ENCODE results near the gene CLTCL1.

Gene CLTCL1

DNA sequence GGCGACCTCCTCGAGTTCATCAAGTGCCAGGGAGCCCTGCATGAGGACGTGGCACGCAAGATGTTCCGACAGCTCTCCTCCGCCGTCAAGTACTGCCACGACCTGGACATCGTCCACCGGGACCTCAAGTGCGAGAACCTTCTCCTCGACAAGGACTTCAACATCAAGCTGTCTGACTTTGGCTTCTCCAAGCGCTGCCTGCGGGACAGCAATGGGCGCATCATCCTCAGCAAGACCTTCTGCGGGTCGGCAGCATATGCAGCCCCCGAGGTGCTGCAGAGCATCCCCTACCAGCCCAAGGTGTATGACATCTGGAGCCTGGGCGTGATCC lies 159.9 kb downstream of the CLTCL1 start:
- no peak for TF ChIP-seq CTCF (conservative IDR thresholded peaks at IDR 0.05)
- no peak overlapping the region for H3K27ac ChIP-seq

DNA sequence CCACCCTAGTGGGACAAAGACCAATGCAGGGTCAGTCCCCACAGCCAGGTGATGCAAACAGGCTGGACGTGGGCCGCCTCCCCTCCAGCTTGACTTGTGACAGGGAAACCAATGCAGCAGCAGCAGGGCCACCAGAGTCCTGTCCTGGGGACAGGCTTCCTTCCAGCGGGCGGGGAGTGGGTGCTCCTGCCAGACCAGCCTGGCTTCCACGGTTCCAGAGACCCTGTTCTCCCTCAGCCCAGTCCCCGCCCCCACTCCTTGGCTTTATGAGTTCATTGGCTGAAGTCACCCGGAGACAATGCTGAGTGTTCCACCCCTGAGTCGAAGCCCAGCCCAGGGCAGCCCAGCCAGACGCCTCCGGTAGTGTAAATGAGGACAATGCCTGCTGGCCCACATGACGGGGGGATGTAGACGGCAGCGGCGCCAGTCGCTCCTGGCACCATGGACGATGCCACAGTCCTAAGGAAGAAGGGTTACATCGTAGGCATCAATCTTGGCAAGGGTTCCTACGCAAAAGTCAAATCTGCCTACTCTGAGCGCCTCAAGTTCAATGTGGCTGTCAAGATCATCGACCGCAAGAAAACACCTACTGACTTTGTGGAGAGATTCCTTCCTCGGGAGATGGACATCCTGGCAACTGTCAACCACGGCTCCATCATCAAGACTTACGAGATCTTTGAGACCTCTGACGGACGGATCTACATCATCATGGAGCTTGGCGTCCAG lies 160.4 kb downstream of the CLTCL1 start, which contains the start of gene TSSK2:
TSSK2 (plus strand) TSS at position 350 of the 726 bp plus-strand sequence; CDS start at position 442, 92 bp downstream.
- TF ChIP-seq CTCF (conservative IDR thresholded peaks at IDR 0.05) = no peak
- no peak within 1 kb of the TSS for H3K27ac ChIP-seq

GRCh38 chr22:19129871-19130270 lies 161.6 kb downstream of the CLTCL1 start:
- no peak for TF ChIP-seq CTCF (conservative IDR thresholded peaks at IDR 0.05)
- no peak overlapping the region for H3K27ac ChIP-seq
